Stromal cell of bone marrow (primary cell): Measurements from ENCODE around the gene OSR1.
"Not testable (repeated sequence)": the region's sequence is repeated elsewhere in the genome, so short reads cannot be mapped to it uniquely, and the experiment has no call there.

ENCODE experiments used
- DNase-seq: peaks from one replicate; pipeline ENCODE4 v3.0.0-alpha.2; 2012; ENCODE audit warnings: low read depth

OSR1 gene

GRCh38 chr2:19358242-19359020 is at the start of gene OSR1:
OSR1 (minus strand) TSS chr2:19358623; CDS start chr2:19353805, 4,818 bp downstream.
- DNase-seq: no peak

GRCh38 chr2:19403785-19404184 is 45.4 kb upstream of the OSR1 start:
- DNase-seq: no peak

DNA sequence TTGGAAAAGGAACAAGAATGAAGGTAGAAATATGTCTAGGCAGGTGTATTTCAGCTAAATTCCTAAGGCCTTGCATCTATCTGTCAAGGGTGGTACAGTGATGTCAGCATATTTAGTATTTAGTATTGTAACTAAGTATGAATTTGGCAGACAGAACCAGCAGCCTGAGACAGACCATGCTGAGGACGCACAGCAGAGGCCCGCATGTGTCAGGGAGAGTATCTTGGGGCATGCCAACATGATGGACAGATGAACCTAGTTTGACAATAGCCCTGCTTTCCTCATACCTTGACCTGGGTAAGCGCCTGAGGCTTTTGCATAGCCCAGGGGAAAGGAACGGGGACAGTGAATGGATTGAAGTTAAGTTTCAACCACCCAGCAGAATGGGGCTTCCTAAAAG is 33.8 kb upstream of the OSR1 start:
- DNase-seq: no peak

DNA sequence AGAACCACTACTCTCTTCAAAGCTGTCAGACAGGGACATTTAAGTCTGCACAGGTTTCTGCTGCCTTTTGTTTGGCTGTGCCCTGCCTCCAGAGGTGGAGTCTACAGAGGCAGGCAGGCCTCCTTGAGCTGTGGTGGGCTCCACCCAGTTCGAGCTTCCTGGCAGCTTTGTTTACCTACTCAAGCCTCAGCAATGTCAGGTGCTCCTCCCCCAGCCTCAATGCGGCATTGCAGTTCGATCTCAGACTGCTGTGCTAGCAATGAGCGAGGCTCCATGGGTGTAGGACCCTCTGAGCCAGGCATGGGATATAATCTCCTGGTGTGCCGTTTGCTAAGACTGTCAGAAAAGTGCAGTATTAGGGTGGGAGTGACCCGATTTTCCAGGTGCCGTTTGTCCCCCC is 31.0 kb upstream of the OSR1 start:
- DNase-seq: not testable (repeated sequence)

DNA sequence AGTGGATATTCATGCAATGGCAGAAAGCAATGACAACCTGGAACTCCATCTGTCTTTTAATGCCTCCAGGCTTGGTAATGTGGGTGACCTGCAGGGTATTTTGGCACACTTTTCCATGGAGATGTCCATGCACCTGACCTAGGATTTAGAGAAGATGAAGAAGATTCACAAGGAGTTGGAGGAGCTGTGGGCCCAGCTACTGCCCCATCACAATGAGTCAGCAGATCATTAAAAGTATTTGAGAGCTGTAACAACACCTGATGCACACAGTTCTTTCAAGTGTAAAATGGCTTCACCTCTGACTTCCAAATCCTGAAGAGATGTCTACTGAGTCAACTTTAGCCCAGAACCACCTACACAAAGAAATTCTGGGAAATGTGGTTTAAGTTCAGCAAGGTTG is 22.1 kb upstream of the OSR1 start:
- DNase-seq: no peak

- DNase-seq: no peak
Observed at GRCh38 chr2:19378939-19379338, 20.5 kb upstream of the OSR1 start.

DNA sequence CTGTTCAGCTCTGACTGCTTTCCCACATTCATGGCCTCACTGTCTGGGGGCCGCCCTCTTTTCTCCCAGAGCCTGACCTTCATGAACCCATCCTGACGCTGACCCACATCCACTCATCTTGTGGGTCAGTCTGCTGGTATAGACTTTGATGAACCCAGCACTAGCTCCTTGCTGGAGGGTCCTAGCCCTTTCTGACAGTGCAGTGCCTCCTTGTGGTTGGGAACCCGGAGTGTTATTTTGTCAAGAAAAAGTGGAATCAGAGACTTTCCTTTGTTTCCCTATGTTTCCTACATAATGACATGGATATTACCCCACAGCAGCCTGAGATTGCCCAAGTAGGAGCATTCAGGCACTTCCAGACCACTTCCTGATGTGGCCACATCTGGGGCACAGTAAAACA is 19.3 kb upstream of the OSR1 start:
- DNase-seq: no peak

DNA sequence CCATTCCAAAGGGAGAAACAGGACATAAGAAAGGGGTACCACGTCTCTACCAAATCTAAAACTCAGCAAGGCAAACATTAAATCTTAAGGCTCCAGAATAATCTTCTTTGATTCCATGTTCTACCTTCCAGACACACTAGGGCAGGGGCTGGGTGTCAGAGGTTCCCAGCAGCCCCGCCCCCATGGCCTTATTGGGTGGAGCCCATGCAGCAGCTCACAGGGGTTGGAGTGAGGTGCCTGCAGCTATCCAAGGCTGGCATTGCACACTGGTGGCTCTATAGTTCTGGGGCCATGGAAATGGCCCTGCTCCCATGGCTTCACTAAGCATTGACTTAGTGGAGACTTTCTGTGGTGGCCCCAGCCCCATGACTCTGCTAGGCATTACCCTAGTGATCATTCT is 14.9 kb upstream of the OSR1 start:
- DNase-seq: no peak

DNA sequence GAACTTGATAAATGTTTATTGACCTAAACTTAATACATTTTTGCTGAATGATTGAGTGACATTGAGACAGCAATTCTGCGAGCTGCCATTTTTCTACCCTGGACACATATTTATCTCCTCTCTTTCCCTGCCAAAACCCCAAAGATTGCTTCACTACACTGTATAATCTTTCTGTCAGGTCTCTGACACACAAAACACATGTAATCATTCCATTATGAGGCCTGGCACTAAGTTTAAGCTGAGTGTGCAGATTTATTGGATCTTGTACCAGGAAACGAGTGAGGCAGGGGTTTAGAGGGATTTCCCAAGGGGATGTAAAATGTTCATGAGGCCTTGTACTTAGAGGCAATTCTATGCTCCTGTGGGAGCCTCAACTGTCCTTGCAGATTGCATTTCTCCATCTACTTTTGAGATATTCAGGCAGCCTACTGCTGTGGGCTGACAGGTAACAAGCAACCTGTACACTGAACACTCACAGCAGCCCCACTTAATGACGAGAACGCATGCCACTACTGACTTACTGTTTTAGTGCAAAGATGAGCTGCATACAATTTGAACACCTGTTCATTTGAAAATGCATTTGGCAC is 13.7 kb upstream of the OSR1 start:
- no peak for DNase-seq

- DNase-seq: no peak
Observed at GRCh38 chr2:19369341-19369955, 11.0 kb upstream of the OSR1 start.

GRCh38 chr2:19368760-19369159 is 10.3 kb upstream of the OSR1 start:
- no peak for DNase-seq

DNA sequence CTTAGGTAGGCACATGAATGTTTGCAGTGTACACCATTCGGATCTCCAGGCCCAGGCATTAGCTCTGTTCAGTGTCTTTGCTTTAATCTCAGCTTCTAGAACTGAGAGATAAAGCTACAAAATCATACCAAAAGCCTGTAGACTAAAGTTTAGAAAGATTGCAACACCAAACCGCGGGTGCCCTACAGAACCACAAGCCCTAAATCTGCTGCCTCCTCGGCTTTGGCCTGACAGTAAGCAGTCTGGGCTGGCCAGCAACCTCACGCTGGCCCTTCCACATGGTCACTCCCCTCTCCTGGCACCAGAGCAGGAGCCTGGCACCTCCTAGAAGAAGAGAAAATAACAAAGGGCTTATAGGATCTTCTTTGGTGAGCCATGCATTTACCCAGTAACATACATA is 8.9 kb upstream of the OSR1 start:
- DNase-seq: no peak

DNA sequence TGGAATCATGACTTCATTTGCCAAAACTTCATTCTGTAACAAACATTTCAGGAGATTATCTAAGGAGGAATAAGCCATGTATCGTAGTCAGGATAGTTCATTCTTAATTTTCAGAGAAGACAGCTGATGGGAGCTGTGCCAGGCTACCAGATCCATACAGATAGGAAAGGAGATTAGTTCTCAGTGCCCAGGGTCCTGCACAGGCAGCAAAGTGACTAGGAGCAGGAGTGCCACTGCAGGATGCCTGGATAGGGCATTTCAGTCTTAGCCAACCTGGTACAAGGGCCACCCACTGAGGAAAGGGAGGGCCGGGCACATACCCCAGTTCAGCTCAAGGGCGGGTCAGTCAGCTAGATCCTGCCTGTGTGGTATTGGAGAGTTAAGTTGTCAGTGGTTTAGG is 6.7 kb upstream of the OSR1 start:
- DNase-seq: no peak

DNA sequence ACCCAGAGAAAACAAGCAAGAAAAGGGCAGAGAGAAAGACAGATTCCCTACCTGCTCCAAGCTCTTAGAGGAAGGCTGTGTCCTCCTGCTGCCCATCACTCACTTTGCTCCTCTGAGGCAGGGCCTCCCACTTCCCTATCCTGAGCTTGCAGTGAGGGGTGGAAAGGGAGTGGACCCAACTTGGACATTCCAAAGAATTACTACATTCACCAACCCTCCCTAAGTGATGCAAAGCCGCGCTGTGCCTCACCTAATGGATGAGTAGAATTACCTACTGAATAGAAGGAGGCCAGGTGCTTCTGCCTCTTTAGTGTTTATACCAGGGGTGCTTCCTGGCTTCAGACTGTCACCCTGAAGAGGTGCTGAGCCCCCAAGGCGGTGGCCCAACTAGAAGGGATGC is 5.6 kb upstream of the OSR1 start:
- DNase-seq: no peak

DNA sequence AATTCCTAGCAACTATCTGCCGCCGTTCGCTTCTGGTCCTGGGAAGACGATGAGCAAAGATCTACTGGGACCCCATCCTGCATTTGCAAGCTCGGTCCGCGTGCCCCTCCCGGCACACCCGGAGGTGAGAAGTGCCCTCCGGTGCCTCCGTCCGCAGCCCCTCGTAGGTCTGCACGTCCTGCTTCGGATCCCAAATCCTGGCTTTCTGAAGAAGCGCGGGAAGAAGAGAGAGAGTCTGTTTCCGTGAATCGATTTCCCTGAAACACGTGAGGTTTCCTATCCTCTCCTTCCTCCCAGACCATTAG is 5.0 kb upstream of the OSR1 start:
- no peak for DNase-seq

- DNase-seq: peak; percentile 71
Observed at GRCh38 chr2:19362755-19363473, 4.5 kb upstream of the OSR1 start.

DNA sequence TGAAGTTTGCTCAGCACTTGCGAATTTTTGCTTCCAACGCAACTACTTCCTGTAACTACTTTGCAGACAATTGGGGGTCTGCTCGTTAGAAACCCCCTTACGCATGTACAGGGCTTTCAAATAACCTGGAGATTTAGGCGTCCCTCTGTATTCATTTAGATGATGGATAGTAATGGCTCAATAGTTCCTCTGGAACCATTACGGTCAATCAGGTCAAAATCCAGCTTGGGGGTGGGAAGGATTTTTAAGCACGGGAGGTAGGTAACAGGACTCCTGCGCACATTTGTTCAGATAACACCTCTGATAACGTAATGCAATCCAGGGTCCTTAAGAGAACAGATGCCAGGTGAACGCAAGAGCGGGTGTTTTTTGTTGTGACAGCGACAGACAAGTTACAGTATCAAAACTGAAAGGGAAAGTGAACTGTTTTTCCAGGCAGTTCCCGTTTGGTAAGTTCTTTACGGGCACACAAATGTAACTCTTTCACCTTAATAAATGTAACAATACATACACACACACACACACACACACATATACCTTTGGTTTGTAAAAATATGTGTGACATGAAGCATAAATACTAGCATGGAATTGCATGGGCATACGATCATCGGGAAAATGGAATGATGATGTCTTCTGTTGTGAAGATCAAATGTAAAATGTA is 3.8 kb upstream of the OSR1 start:
- no peak for DNase-seq

DNA sequence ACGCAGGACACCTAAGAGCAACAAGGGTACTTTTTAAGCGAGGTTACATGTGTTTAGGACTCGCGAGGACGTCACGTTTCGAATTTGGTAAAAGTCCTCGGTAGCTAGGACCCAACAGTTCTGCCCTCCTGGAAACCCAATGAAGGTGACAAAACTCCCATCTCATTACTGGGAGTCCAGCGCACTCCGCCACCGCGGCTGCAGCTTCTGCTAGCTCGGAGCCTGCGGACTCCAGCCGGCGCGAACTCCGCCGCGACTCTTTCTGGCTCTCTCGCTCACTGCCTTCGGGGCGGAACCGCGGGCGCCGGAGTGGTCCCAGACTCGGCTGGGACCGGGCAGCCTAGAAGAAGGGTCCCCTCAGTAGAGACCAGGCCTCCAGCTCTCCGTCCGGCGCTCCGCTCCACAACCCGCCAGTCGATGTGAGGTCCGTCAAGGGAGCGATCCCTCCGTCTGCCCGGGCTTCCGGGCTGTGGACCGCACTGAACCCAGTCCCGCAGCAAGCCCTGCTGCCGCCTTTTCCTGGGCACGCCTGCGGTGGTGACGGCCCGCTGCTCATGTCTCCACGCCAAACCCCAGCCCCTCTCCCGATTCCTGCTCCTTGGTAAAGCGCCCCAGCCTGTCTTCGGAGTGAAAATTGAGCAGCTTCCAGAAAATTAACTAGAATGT is 3.0 kb upstream of the OSR1 start:
- no peak for DNase-seq

GRCh38 chr2:19360966-19361321 is 2.5 kb upstream of the OSR1 start:
- no peak for DNase-seq

DNA sequence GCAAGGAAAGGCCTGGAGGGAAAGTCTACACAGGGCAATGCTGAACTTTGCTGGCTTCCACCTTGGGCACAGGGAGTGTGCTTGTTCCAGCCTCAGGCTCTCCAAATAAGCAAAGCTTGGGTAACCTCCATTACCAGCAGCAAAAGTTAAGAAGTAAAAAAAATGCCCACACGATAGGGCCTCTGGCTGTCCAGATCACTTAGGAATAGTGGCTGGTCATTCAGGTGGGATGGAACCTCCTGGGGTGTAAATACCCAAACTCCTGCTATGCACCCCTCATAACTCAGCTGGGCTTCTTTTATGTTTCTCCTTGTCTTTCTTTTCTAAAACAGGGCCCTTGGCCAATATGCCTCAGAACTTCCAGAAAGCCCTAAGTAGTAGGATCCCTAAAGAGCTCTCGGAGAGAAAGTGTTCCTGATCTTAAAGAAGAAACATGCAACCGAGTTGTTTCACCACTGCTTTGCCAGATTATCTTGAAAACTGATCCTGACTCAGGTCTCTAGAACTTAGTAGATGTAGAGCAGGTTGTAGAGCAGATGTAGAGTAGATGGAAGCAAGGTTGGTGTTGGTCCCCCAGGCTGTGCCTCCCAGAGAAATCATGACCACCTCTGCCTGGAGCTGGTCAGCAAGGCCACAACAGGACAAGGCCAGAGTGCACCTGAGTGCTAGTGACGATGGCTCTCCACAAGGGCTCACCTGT is 2.0 kb upstream of the OSR1 start:
- no peak for DNase-seq

DNA sequence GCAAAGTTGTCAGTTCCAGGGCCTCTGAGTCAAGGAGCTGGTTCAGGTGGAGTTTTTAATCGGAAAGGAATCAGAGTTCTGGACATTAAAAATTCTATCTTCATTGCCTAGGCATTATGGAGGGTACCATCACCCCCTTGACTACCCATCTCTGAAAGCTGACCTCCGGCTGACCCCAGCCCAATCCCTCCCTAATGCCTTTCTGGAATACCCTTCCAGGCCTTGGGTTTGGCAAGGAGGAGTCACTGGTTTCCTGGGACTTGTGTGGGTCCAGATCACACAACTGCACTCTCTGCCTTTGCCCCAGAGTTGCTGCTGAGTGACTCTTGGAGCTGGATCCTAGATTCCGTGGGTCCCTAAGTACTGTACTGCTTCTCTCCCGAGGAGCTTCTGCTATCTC is 1.0 kb upstream of the OSR1 start:
- DNase-seq: no peak

GRCh38 chr2:19359021-19359357 is 566 bp upstream of the OSR1 start:
- DNase-seq: no peak
